SKM-1 (cell line): ENCODE measurements around the gene GALNT2.

Source experiments
- DNase-seq: peaks from one replicate; lab custom pipeline; 2025; ENCODE audit not compliant: unreplicated experiment; lab: John Stamatoyannopoulos, UW

GALNT2 gene

DNA sequence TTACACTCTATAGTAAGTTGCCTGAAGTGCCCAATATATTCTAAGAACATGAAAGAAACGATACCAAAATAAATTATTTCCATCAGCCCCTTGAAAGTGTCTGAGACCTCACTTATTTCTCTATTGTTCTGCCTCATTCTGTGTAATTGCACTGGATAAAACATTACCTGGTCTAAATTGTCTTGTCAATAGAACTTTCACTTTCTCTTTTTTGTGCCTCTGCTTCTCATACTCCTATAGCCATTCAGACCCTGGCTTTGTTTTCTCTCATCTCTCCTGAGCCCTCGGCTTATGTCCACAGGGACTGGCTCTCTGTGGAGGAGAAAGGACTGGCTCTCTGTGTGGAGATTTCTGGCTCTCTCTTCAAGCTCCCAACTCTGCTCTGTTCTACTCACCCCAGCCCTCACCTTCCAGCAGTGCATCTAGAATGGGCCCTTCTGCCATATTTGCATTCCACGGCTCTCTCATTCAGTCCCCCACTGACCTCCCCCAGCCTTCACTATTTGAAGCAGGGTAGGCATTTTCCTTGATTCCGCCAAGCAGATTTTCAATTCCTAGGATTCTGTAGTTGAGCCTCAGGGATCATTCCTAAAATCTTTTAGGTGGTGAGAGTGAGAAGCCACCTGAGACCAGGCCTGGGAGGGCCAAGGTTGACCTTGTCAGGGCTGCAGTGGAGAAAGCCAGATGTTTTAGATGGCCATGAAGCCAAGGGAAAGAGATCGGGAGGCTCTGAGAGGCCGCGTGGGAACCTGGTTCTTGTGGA, 15.9 kb upstream of the GALNT2 start:
- DNase-seq = no peak

- DNase-seq = no peak
Observed at GRCh38 chr1:230052018-230052417, 15.0 kb upstream of the GALNT2 start.

GRCh38 chr1:230052665-230053064, 14.4 kb upstream of the GALNT2 start:
- no peak for DNase-seq

DNA sequence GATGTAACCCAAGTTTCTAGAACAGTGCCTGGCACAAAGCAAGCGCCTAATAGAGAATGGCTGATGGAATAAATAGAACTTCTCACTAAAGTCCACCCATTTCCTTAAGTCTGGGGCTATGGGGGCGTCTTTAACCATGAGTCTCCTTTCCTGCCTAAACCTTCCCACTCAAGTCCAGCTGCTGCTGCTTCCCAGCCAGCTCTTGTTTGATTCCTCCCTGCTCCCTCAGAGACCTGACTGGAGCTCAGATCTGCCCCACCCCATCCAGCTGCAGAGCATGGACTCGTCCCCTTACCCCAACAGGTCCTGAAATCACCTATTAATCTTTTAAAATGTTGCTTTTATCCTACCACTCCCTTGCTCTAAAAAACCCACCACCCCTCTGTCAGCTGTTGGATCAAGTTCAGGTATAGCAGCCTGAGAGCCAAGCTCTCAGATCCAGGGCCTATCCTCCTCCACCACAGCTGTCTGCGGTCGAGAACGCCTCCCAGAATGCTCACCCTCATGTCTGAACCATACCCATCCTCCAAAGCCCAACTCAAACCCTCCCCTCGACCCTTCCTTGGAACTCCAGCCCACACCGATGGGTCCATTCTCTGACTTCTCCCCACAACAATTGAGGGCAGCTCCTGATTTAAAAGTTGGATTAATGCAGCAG, 12.8 kb upstream of the GALNT2 start:
- no peak for DNase-seq

GRCh38 chr1:230056098-230056497, 10.9 kb upstream of the GALNT2 start:
- no peak for DNase-seq

DNA sequence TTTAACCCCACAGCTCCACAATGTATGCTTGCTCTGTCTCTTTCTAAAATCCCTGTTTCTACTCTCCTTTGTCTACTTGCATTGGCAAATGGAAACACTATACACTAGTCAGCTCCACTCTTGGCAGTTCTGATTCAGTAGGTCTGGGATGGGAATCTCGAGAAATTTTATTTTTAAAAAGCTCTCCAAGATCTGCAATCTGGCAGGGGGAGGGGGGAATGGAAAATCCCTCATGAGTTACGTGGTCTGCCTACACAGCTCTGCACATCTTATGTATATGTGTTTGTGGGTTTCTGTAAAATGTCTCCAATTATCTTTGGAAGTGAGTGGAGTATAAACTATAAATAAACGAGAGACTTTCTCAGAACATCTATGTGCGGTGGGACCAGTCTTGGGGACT, 9.9 kb upstream of the GALNT2 start:
- no peak for DNase-seq

- no peak for DNase-seq
Observed at GRCh38 chr1:230057681-230058565, 9.1 kb upstream of the GALNT2 start.

DNA sequence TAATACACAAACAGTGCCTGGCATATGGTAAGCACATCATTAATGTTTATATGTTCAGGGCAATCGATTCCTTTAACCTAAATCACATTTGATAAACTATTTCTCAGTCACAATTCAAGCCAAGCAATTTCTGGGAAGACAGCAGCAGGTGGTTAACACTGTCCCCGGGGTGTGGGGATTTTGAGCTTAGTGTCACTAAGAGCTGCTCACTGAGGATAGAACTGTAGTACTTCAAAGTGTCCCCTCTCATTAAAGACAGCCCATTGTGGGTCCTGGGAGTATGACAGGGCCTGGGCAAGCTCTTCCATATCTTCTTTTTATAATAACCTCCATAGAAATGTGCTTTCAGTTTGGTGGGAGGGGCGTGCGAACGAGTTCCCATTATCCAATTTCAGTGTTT, 8.4 kb upstream of the GALNT2 start:
- DNase-seq = no peak

GRCh38 chr1:230061801-230062200, 5.2 kb upstream of the GALNT2 start:
- no peak for DNase-seq

DNA sequence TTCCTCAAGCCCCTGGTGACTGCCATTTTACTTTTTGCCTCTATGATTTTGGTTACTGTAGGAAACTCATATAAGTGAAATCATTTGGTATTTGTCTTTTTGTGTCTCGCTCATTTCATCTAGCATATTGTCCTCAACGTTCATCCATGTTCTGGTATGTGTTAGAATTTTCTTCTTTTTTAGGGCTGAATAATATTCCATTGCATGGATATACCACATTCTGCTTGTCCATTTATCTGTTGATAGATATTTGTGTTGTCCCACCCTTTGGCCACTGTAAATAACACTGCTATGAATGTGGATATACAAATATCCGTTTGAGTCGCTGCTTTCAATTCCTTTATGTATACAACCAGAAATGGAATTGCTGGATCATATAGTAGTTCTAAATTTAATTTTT, 4.5 kb upstream of the GALNT2 start:
- no peak for DNase-seq

DNA sequence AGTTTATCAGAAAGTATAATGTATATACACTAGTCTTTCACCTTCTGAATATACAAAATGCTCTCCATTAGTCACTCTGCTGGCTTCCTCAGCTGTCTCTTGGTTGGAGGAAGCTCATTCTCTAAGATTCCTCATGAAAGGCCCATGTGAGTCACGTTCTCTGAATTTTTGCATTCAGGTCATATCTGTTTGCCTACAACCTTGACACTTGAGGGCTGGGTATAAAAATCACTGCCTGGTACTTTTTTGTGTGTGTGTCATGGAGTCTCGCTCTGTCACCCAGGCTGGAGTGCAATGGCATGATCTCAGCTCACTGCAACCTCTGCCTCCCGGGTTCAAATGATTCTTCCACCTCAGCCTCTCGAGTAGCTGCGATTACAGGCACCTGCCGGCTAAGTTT, 2.8 kb upstream of the GALNT2 start:
- no peak for DNase-seq

DNA sequence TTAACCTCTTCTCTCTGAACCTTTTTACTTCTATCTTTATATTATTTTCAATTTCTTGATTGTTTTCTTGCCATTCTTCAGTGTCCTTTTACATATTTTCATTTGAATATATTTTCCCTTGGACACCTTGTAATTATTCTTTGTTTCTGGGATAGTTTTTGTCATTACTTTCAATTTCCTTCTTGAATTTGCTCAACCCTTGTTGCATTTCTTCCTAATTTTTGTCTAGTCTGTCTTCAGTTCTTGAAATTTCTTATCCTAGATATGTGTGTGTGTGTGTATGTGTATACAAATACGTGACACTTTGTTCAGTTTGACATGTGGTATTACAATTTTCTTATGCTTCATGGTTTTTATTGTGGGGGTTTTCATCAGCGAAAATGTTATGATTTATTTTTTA, 1.9 kb upstream of the GALNT2 start:
- no peak for DNase-seq

DNA sequence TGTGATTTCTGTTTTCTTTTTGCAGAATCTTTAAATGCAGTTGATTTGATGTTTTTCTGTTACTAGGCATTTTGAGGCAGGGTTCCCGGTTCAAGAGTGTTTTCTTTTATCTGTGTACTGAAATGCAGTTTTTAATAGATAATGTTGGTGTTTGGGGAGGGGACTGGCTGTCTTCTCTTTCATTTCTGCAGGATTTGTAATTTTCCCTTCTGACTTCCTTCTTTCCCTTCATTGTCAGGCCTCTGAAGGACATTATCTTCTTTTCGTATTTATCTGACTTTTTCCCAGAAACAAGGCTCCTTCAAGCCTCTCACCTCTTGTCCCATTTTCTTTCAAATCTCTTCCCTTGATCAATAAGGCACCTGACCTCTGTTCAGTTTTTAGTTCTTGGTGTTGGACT, 1.5 kb upstream of the GALNT2 start:
- no peak for DNase-seq

GRCh38 chr1:230066031-230066430, 1.0 kb upstream of the GALNT2 start:
- DNase-seq = no peak

DNA sequence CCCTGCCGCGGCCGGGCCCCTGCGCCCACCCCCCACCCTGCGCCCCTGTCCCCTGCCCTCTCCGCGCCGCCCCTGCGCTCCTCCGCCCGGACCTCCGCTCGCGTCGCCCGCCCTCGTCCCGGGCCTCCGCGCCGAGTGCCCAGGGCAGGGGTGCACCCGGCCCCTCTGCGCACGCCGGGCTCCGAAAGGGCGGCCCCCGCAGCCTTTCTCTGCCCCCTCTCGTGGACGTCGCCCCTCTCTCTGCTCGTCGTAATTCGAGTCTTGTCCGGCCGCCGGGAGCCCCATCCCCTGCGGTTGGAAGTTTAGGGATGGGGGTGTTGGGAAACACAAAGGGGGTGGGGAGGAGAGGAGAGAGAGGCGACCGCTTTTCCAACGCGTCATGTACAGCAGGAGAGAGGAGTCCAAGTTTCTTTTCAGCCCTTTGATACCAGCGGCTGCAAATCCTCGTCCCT, 407 bp downstream of the GALNT2 start:
- peak; percentile 24 for DNase-seq

GRCh38 chr1:230067871-230068620, 1.0 kb downstream of the GALNT2 start:
- DNase-seq = no peak

DNA sequence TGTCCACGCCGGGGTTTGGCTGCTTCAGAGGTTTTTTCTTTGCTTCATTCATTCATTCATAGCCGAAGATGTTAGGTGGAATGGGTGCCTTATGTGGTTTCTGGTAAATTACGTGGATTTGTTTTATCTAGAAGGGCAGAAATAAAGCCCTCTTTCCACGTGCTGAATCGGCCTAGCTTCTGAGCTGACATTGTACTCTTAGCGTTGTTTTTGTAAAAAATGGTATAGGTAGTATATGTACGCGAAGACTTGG, 1.5 kb downstream of the GALNT2 start:
- DNase-seq = no peak

- DNase-seq = peak; percentile 18
Observed at GRCh38 chr1:230068952-230069684, 2.1 kb downstream of the GALNT2 start.

GRCh38 chr1:230069796-230070195, 2.8 kb downstream of the GALNT2 start:
- no peak for DNase-seq

DNA sequence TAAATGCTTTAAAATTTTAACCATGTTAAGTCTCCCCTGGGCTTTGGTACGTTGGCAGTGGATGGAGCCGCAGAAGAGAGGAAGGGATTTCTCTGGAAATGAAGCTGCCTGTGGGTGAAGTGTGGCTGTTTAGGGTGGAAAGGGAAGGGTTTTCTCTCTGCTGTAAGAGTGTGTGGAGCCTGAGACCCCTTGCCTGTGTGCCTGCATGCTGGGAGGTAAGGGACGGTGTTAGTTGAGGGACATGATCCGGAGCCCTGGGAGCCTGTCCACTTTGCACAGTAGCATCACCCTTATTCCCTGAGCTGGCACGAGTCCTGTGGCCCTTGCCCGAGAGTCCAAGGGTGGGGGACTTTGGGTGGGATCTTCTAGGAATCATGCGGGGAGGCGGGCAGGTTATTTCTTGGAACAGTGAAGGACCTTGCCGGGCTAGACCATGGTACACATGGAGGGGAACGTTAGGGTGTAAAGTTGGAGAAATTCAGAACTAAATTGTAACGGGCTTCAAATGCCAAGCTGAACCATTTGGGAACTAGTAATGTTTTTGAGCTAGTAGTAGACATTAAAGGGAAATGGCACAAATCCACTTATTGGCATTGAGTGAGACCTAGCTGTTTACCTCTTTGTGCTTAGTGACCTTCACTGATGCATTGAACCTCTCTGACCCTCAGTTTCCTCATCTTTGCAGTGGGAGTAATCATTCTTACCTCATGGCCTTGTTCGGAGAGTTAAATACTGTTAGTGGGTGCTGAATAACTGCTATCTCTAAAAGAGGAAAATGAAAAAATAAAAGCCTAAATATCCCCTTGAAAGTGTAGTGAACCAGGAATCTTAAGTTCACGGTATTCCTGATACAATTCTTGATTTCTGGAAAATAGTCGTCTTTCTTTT, 3.5 kb downstream of the GALNT2 start:
- no peak for DNase-seq
